GM21619 (cell line): ENCODE data around the gene ADAMTSL5.

Experiments
- ATAC-seq: cut with Tn5 transposase; IDR thresholded peaks from one replicate; pipeline ENCODE4 v1.9.1; 2021; ENCODE audit not compliant: unreplicated experiment

ADAMTSL5 gene

DNA sequence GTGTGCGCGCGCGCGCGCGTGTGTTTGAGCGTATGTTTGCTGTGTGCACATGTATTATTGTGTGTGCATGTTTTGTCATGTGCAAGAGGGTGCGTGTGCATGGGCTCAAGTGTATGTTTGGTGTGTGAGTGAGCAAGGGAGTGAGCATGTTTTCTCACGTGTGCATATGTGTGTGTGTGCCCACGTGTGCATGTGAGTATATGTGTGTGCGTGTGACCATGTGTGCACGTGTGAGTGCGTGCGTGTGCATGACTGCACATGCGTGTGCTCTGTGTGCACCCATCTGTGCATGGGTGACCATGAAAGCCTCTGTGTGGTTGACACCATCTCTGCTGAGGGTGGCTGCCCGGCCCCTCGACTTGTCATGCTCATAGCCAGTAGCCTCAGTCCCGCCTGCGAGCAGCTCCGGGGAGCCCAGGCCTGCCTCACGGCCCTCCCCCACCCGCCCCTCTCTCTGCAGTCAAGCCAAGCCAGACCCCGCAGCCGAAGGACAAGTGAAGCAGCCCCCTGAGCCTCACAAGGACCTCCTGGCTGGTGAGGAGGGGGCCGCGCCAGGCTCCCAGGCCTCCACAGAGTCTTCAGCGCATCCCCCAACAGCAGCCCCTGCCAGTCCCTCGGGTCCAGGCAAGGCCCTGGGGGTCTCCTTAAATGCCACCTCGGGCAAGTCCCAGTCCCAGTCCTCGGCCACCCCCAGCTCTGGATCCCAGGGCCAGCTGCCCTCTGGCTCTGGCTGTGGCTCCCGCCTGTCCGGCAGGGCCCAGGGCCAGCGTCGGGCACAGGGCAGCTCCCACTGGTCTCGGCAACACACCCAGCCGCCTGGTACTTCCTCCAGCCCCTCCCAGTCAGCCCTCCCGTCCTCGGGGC lies 15.9 kb downstream of the ADAMTSL5 start:
- no peak for ATAC-seq

DNA sequence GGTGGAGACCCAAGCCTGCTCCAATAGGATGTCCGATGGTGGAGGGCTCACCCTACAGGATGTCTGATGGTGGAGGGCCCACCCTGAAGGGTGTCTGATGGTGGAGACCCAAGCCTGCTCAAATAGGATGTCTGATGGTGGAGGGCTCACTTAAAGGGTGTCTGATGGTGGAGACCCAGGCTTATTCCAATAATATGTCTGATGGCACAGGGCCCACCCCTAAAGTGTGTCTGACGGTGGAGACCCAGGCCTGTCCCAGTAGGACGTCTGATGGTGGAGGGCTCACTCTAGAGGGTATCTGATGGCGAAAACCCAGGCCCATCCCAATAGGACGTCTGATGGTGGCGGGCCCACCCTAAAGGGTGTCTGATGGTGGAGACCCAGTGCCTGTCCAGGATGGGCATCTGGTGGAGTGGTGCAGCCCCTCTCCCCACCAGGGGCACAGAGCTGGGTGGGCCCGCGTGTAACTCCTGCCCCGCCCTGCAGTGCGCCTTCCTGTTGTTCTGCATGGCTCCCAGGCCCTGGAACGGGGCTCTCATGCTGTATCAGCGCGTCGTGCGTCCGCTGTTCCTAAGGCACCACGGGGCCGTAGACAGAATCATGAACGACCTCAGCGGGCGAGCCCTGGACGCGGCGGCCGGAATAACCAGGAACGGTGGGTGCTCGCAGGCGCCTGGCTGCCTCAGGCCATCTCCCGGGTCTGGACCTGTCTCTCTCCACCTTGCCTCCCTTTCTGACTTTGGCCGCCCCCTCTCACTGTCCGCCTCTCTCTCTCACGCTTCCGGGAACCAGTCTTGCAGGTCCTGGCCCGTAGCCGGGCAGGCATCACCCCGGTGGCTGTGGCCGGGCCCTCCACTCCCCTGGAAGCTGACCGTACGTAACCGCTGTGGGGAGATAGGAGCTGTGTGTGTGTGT lies 16.8 kb downstream of the ADAMTSL5 start:
- no peak for ATAC-seq

GRCh38 chr19:1495051-1495798 lies 17.6 kb downstream of the ADAMTSL5 start:
- no peak for ATAC-seq

DNA sequence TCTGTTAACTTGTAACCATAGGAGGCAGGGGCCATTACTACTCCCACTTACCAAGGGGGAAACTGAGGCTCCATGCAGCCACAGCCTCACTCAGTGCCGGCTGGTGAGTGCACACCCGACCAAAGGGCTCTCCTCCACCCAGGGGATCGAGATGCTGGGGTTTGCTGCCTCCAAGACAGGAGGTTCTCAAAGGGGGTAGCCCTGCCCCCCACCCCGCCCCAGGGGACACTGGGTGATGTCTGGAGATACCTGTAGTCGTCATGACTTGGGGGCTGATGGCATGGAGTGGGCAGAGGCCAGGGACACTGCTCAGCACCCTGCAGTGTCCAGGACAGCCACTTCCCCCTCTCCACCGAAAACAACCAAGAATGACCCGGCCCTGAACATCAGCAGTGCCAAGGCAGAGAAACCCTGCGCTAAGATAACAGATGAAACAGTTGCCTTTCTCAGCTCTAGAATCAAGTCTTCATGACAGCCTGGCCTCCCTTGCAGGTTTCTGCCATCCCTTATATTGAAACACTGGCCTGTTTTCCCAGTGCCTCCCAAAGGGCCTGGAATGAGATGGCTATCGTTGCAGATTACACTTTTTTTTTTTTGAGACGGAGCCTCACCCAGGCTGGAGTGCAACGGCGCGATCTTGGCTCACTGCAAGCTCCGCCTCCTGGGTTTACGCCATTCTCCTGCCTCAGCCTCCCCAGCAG lies 18.6 kb downstream of the ADAMTSL5 start:
- ATAC-seq = no peak

GRCh38 chr19:1492474-1493006 lies 20.3 kb downstream of the ADAMTSL5 start:
- no peak for ATAC-seq

DNA sequence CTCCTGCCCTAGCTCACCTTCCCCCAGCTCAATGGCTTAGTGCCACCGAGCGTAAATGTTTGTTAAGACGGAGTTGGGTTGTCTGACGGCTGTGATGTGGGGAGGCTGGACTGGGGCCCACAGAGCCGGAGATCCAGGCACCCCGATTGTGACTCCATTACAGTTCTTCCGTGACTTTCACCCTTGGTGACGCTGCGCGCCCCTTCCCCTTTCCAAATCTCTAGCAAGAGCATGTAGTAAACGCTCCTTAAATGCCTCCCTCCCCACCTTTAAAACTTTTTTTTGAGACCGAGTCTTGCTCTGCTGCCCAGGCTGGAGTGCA lies 21.0 kb downstream of the ADAMTSL5 start:
- no peak for ATAC-seq

DNA sequence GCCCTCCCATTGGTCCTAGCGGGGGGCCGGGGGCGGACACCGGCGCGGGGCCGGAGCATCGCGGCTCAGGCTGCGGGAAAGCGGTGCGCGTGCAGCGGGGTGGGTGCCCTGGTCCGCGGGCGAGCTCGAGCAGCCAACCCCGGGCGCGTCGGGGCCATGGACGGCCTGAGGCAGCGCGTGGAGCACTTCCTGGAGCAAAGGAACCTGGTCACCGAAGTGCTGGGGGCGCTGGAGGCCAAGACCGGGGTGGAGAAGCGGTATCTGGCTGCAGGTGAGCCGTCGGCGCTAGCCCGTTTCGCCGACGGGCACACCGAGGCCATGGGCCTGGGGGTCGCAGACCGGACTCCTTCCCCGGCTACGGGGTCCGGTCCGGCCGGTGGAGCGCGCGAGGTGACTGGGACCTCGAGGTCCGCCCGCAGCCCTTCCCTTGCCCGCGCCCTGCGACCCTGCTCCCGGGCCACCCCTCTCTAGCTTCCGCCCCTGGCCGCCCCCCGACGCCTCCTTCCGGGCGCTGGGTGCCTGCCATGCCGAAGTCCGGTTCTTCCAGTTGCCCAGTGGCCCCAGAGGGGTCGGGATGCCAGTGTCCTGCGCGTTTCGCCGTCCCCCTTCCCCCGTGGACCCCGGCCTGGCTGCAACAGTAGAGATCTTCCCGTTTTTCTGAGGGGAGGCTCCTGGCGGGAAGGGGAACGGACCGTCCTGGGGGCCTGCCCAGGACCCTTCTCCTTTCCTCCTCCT lies 21.5 kb downstream of the ADAMTSL5 start, which contains the start of gene REEP6:
TSS of gene REEP6 (plus strand) at position 68 of the 735 bp plus-strand sequence. CDS start at position 157, 89 bp downstream.
- ATAC-seq = no peak

- peak; percentile 75 for ATAC-seq
These were observed 22.3 kb downstream of the ADAMTSL5 start, which contains the start of gene PCSK4 for GRCh38 chr19:1490311-1491113. Gene PCSK4 (minus strand): TSS chr19:1490350. CDS start chr19:1490346, 4 bp downstream.

- ATAC-seq = no peak
These were observed 23.1 kb downstream of the ADAMTSL5 start for GRCh38 chr19:1489463-1490310.

GRCh38 chr19:1488282-1488601 lies 24.6 kb downstream of the ADAMTSL5 start:
- ATAC-seq = no peak

- ATAC-seq = no peak
These were observed 25.1 kb downstream of the ADAMTSL5 start for GRCh38 chr19:1487576-1488281.

GRCh38 chr19:1486720-1487575 lies 25.9 kb downstream of the ADAMTSL5 start:
- no peak for ATAC-seq

DNA sequence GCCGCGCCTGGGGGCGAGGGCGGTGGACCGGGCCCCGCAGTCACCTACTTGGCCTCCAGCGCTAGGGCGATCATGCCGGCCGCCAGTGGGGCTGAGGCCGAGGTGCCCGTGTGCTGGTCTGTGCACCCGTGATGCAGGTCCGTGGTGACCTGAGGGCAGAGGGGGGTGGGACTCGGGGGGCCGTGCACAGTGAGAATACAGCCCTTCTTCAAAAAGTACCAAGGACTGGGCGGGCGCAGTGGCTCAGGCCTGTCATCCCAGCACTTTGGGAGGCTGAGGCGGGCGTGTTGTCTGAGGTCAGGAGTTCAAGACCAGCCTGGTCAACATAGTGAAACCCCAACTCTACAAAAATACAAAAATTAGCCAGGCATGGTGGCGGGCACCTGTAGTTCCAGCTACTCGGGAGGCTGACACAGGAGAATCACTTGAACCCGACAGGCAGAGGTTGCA lies 28.8 kb downstream of the ADAMTSL5 start:
- ATAC-seq = no peak

DNA sequence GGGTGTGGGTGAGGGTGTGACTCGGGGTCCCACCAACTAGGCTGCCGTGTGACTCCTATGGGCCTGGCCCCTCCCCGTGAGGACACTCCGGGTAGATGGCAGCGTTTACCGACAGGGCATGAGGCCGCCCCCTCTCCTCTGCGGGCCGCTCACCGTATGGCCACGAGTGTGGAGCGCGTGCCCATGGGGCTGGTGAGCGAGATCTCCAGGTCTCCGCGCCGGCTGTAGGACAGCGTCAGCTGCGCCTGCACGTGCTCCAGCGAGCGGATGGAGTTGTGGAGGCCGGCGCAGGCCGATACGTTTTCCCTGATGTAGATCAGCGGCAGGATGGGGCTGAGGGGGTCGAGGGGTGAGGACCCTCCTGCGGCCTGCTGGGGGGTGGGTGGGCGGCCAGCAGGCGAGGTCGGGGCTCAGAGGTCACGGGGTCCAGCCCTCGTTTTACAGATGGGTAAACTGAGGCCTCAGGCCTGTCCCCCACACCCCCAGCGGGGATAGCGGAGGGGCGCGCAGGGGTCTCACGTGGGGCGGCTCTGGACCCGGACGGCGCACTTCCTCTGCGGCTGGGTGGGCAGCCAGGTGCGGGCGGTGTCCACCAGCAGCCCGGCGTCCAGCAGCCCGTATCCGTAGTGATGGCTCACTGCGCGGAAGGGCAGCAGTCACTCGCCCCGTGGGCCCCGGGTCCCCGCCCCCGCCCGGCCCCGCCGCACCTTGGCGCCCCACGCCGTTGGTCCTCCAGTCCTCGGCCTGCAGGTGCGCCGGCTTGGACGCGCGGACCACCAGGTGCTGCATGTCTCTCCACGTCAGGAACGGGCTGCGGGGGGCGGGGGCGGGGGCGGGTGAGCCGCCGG lies 29.5 kb downstream of the ADAMTSL5 start:
- no peak for ATAC-seq

DNA sequence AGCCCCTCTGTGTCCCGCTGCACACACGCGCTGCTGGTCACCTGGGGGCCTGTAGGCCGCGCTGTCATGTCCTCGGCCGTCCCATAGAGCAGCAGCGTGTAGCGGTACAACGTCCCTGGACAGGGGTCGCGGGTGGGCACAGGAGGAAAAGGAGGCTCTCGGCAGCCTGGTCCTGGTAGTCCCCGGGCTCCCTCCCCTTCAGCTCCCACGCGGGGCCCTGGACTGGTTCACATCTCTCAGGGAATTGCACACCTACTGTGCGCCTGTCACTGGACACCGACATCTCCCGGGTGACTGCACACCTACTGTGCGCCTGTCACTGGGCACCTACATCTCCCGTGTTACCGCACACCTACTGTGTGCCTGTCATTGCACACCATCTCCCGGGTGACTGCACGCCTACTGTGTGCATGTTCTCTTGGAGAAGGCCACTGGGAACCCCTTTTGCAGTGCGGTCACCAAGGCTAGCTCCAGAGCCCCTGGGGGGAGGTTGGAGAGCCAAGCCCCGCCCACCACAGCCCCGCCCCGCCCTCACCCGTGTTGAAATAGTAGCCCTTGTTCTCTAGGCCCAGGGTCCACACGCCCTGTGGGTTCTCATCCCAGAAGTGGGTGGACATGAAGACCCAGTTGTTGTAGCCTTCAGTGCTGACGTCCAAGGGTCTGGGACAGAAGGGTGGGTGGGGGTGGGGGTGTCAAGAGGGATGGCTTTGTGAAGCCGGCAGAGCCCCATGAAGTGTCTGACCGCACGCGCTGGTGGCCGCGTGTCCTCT lies 30.3 kb downstream of the ADAMTSL5 start:
- ATAC-seq = no peak
